ENCODE measurements around the gene TRIM41. TPM values are rescaled to one million over a fixed set of nuclear protein-coding genes. Genes with fewer than 3 reads are reported as not detected.

Gene TRIM41
- total and polyA plus RNA-seq, 2 of the 13 experiments (the other 11 are each of a cell fraction or from before 2014, with no cell fraction given), result 10.2 to 16.7 TPM

- Histone ChIP-seq H4K20me1 (ENCODE audit: insufficient read depth, low read length) (peaks cover 4% of the 10 kb centered on the region), H3K4me1 (ENCODE audit: insufficient read depth, low read length) (peaks cover 10% of the 10 kb centered on the region), H3K4me3 (replicated peaks in 1 of 3; ENCODE audit: insufficient read depth in 1 of 3, low read depth in 2 of 3, low read length in 3 of 3) (no peak overlapping the region), H3K79me2 (ENCODE audit: insufficient read depth, low read length) (peaks cover 2% of the 10 kb centered on the region), H3K9ac (ENCODE audit: insufficient read depth, low read depth, low read length) (no peak overlapping the region), H3K36me3 (replicated peaks in 1 of 2; ENCODE audit: control insufficient read depth in 1 of 2, insufficient read depth in 2 of 2, low read length in 2 of 2) (peaks cover 17 to 52% of the 10 kb centered on the region in 2 experiments; a peak in 4 of 5 replicates), H3K9me3 (ENCODE audit: low read length) (no peaks in the 10 kb centered on the region), H3K27ac (ENCODE audit: extremely low read length, insufficient read depth, low read length) (no peak overlapping the region), H3K4me2 (ENCODE audit: low read depth, low read length) (no peak overlapping the region), H2AFZ (ENCODE audit: low read length) (no peak overlapping the region), H3K27me3 (ENCODE audit: control insufficient read depth in 1 of 2, insufficient read depth in 2 of 2, low read length in 2 of 2) (no peaks in the 10 kb centered on the region)
- intact Hi-C loops (cut with micrococcal nuclease; ENCODE audit: unreplicated experiment), result no loop called here
- DNase-seq (ENCODE audit: low spot score), result no peak
- ATAC-seq, result no peak
- no peak for FAIRE-seq
- no TSS peak for BruUV-seq (replicated peaks)
- in situ Hi-C loops (cut with HindIII; ENCODE audit: extremely low pct_ligation_motif_present, low pct_unique_long_range_greater_than_20kb), result no loop called here
- ChIA-PET CTCF (ENCODE audit: low intra/inter-chr PET ratio, low total read pairs) (no interaction called here), POLR2A (no interaction called here)
- TF ChIP-seq FOXM1 (CRISPR knock-in tag; IDR thresholded peaks at IDR 0.05) (no peak), ZNF382 (CRISPR knock-in tag; IDR thresholded peaks at IDR 0.05; ENCODE audit: borderline replicate concordance) (no peak), MEIS2 (CRISPR knock-in tag; IDR thresholded peaks at IDR 0.05) (no peak), ZNF792 (CRISPR knock-in tag; IDR thresholded peaks at IDR 0.05) (no peak), U2AF1 (optimal IDR thresholded peaks at IDR 0.05; ENCODE audit: low read depth, low read length) (no peak), JUNB (CRISPR knock-in tag; IDR thresholded peaks at IDR 0.05; ENCODE audit: borderline replicate concordance) (no peak), ZNF616 (CRISPR knock-in tag; IDR thresholded peaks at IDR 0.05; ENCODE audit: low read depth) (no peak), NCOA2 (CRISPR knock-in tag; IDR thresholded peaks at IDR 0.05) (no peak), CERS6 (CRISPR knock-in tag; IDR thresholded peaks at IDR 0.05) (no peak), ELF4 (CRISPR knock-in tag; IDR thresholded peaks at IDR 0.05; ENCODE audit: borderline replicate concordance) (no peak), GZF1 (CRISPR knock-in tag; IDR thresholded peaks at IDR 0.05) (no peak), JUN (CRISPR knock-in tag; IDR thresholded peaks at IDR 0.05) (no peak), SALL1 (CRISPR knock-in tag; IDR thresholded peaks at IDR 0.05) (no peak), HOXA3 (CRISPR knock-in tag; IDR thresholded peaks at IDR 0.05) (no peak), ZNF878 (CRISPR knock-in tag; IDR thresholded peaks at IDR 0.05) (no peak), RARA (CRISPR knock-in tag; IDR thresholded peaks at IDR 0.05) (no peak), ZNF784 (CRISPR knock-in tag; IDR thresholded peaks at IDR 0.05; ENCODE audit: borderline replicate concordance) (no peak), TIGD3 (CRISPR knock-in tag; IDR thresholded peaks at IDR 0.05; ENCODE audit: borderline replicate concordance) (no peak), HNRNPL (IDR thresholded peaks at IDR 0.05; ENCODE audit: low read depth, low read length) (no peak)
- 97% methylated on average over 6 of the region's 6 CpGs for WGBS (ENCODE audit: low lambda C conversion rate)
Measured at GRCh38 chr5:181230551-181230950, 7.5 kb downstream of the TRIM41 start.
